Ovary (tissue), 3 donors: ENCODE measurements around the gene PTPRK.

Experiments
- EP300 ChIP-seq: sonication (generic); formaldehyde crosslinking; IDR thresholded peaks from one replicate; pipeline ENCODE4 v1.6.1; 2017; ENCODE audit warnings: antibody characterized with exemption
- POLR2A ChIP-seq: fragments of 450-650 bp; IDR thresholded peaks from one replicate; pipeline ENCODE4 v1.6.1; 2017; ENCODE audit warnings: antibody characterized with exemption, mild to moderate bottlenecking, moderate library complexity
- TF ChIP-seq, protein P1 (sequence below), 3 donors: fragments of 450-650 bp in 2 of 3; fragments of 200-600 bp in 1 of 3; IDR thresholded peaks; one replicate each; pipeline versions ENCODE4 v1.5.1 to v1.8.0; 2016 to 2022; ENCODE audit warnings: antibody characterized with exemption in 3 of 3, mild to moderate bottlenecking in 1 of 3
- donor health status: DM: no; HTN: no; CAD: no.

DNA sequence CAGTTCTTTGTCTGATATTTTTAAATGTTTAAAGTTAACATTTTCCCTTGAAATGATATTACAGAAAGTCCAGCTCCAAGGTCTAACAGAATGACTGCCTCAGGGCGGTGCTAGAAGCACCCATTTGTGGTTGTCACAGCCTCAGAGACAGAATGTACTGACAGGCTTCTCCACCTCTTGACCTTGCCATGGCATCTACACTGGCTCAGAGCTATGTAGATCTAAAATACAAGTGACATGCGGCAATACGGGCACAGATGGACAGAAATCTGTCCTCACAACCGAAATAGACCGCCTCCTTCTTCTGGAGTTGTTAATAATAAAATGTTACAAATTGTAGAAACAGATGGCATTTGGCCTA lies 452.3 kb downstream of the PTPRK start:
- TF ChIP-seq EP300 (no peak), POLR2A (no peak)
- TF ChIP-seq, protein P1, sequence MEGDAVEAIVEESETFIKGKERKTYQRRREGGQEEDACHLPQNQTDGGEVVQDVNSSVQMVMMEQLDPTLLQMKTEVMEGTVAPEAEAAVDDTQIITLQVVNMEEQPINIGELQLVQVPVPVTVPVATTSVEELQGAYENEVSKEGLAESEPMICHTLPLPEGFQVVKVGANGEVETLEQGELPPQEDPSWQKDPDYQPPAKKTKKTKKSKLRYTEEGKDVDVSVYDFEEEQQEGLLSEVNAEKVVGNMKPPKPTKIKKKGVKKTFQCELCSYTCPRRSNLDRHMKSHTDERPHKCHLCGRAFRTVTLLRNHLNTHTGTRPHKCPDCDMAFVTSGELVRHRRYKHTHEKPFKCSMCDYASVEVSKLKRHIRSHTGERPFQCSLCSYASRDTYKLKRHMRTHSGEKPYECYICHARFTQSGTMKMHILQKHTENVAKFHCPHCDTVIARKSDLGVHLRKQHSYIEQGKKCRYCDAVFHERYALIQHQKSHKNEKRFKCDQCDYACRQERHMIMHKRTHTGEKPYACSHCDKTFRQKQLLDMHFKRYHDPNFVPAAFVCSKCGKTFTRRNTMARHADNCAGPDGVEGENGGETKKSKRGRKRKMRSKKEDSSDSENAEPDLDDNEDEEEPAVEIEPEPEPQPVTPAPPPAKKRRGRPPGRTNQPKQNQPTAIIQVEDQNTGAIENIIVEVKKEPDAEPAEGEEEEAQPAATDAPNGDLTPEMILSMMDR (IDR thresholded peaks at IDR 0.05): no peak
